DND-41 (cell line): ENCODE data around the gene AUTS2.

Source experiments
- CTCF ChIP-seq: IDR thresholded peaks from 2 replicates; pipeline ENCODE4 v1.5.1; 2012; ENCODE audit warnings: borderline replicate concordance, low read length, moderate library complexity, mild to moderate bottlenecking; ENCODE audit not compliant: poor library complexity, severe bottlenecking; ENCODE audit errors: extremely low read depth
- EZH2 ChIP-seq: IDR thresholded peaks from 3 replicates; pipeline ENCODE4 v1.6.1; 2012; ENCODE audit warnings: borderline replicate concordance, low read depth, mild to moderate bottlenecking, moderate library complexity, low read length, inconsistent platforms; ENCODE audit not compliant: severe bottlenecking

DNA sequence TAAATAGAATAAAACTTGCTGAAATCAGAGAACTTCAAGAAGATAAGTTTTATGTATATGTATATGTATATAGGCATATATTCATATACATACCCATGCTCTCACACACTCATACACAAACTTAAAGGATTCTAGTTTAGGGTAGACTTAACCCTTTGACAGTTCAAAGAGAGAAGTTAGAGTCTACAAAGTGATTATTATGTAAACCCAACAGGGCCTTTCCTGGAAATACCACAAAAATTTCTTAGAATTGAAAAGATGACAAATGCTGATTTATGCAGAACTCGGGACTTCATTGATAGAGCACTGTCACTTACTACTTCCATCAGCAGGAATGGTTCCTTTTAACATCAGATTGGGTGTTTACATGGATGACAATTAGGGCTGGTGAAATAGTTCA, 763.5 kb downstream of the AUTS2 start:
- no peak for TF ChIP-seq CTCF
- TF ChIP-seq EZH2: no peak
